IMR-90 (cell line): Measurements from ENCODE around the gene USP51. TPM values are rescaled to one million over a fixed set of nuclear protein-coding genes. Genes with fewer than 3 reads are reported as not detected.
"Not testable (repeated sequence)": the region's sequence is repeated elsewhere in the genome, so short reads cannot be mapped to it uniquely, and the experiment has no call there.

Experiments
- ATAC-seq: fragments of 200-7000 bp; cut with Tn5 transposase; 2 replicates; pipeline ENCODE4 v1.9.1; 2020; ENCODE audit warnings: low read depth, mild to moderate bottlenecking, moderate library complexity
- BruUV-seq: library from RNA; stranded (reverse); fragments of 400-500 nt; replicated peaks from 2 replicates; lab custom pipeline; 2021; lab: Mats Ljungman, UMichigan
- CTCF ChIA-PET: fragments of 300-600 bp; formaldehyde crosslinking; extraction: SDS; loops from one replicate; lab custom pipeline; 2021; ENCODE audit warnings: antibody characterized with exemption; lab: Yijun Ruan, JAX
- POLR2A ChIA-PET: fragments of 300-600 bp; sonication (Branson Sonifier 250); formaldehyde crosslinking; loops from one replicate; lab custom pipeline; 2022; ENCODE audit warnings: antibody characterized with exemption; ENCODE audit not compliant: unreplicated experiment; lab: Charles Lee
- DNase-seq: peaks from one replicate; pipeline ENCODE4 v3.0.0; 2013
- H2AFZ ChIP-seq: replicated peaks from 2 replicates; pipeline ENCODE3; 2013; ENCODE audit warnings: low read length, mild to moderate bottlenecking; ENCODE audit not compliant: poor library complexity
- H2AK5ac ChIP-seq: 2 replicates; pipeline ENCODE4 v1.6.1; 2013; ENCODE audit warnings: low read depth, low read length, inconsistent platforms
- H2AK9ac ChIP-seq: replicated peaks from 2 replicates; pipeline ENCODE3; 2013; ENCODE audit warnings: mild to moderate bottlenecking, low read depth, low read length, moderate library complexity; ENCODE audit not compliant: poor library complexity
- H2BK120ac ChIP-seq: 2 replicates; pipeline ENCODE4 v1.6.1; 2013; ENCODE audit warnings: low read depth, low read length, inconsistent platforms
- H2BK15ac ChIP-seq: 3 replicates; pipeline ENCODE4 v1.6.1; 2013; ENCODE audit warnings: low read depth, low read length, inconsistent platforms
- H2BK20ac ChIP-seq: 2 replicates; pipeline ENCODE4 v1.6.1; 2013; ENCODE audit warnings: low read depth, mild to moderate bottlenecking, inconsistent platforms, low read length, moderate library complexity
- H2BK5ac ChIP-seq: 2 replicates; pipeline ENCODE4 v1.6.1; 2013; ENCODE audit warnings: mild to moderate bottlenecking, low read depth, low read length, inconsistent platforms; ENCODE audit not compliant: poor library complexity, severe bottlenecking
- H3K14ac ChIP-seq: replicated peaks from 2 replicates; pipeline ENCODE4 v1.6.1; 2013; ENCODE audit warnings: low read depth, low read length, inconsistent platforms
- H3K18ac ChIP-seq: 2 replicates; pipeline ENCODE4 v1.6.1; 2013; ENCODE audit warnings: low read depth, low read length, control low read depth
- H3K23ac ChIP-seq: 2 replicates; pipeline ENCODE4 v1.6.1; 2013; ENCODE audit warnings: low read depth, low read length, inconsistent platforms
- H3K27ac ChIP-seq: 2 replicates; pipeline ENCODE4 v1.5.1; 2013; ENCODE audit warnings: mild to moderate bottlenecking, control low read depth, low read length; ENCODE audit not compliant: insufficient read depth
- H3K27me3 ChIP-seq: 2 replicates; pipeline ENCODE4 v1.6.1; 2013; ENCODE audit warnings: low read length; ENCODE audit not compliant: control insufficient read depth, insufficient read depth
- H3K36me3 ChIP-seq: 2 replicates; pipeline ENCODE4 v1.6.1; 2013; ENCODE audit warnings: low read length, mixed read lengths; ENCODE audit not compliant: control insufficient read depth, insufficient read depth
- H3K4ac ChIP-seq: 2 replicates; pipeline ENCODE4 v1.6.1; 2013; ENCODE audit warnings: low read depth, low read length, inconsistent platforms
- H3K4me1 ChIP-seq: 2 replicates; pipeline ENCODE4 v1.6.1; 2013; ENCODE audit warnings: low read length, mixed read lengths; ENCODE audit not compliant: control insufficient read depth, insufficient read depth
- H3K4me2 ChIP-seq: 2 replicates; pipeline ENCODE4 v1.6.1; 2013; ENCODE audit warnings: low read depth, mild to moderate bottlenecking, control low read depth, low read length, moderate library complexity
- H3K4me3 ChIP-seq: 2 replicates; pipeline ENCODE4 v1.5.1; 2013; ENCODE audit warnings: low read depth, mild to moderate bottlenecking, control low read depth, low read length, moderate library complexity; ENCODE audit not compliant: insufficient read depth
- H3K56ac ChIP-seq: 2 replicates; pipeline ENCODE4 v1.6.1; 2013; ENCODE audit warnings: low read length, inconsistent platforms; ENCODE audit not compliant: insufficient read depth; ENCODE audit errors: extremely low read depth
- H3K79me1 ChIP-seq, 2 experiments: 2 replicates each; pipeline ENCODE4 v1.6.1; 2013; ENCODE audit warnings: low read length in 2 of 2, inconsistent platforms in 1 of 2, low read depth in 1 of 2
- H3K9ac ChIP-seq: 2 replicates; pipeline ENCODE4 v1.6.1; 2013; ENCODE audit warnings: low read depth, low read length, control low read depth
- H3K9me1 ChIP-seq: 2 replicates; pipeline ENCODE4 v1.6.1; 2013; ENCODE audit warnings: low read length, inconsistent platforms; ENCODE audit not compliant: insufficient read depth
- H3K9me3 ChIP-seq: 2 replicates; pipeline ENCODE4 v1.6.1; 2013; ENCODE audit warnings: low read length; ENCODE audit not compliant: control insufficient read depth, insufficient read depth
- H4K20me1 ChIP-seq: 2 replicates; pipeline ENCODE4 v1.6.1; 2013; ENCODE audit warnings: low read length, inconsistent platforms; ENCODE audit not compliant: insufficient read depth
- H4K5ac ChIP-seq: 2 replicates; pipeline ENCODE4 v1.6.1; 2013; ENCODE audit warnings: mild to moderate bottlenecking, low read depth, low read length, control low read depth
- H4K8ac ChIP-seq, 2 experiments: 2 replicates each; pipeline ENCODE4 v1.6.1; 2013; ENCODE audit warnings: low read depth in 2 of 2, low read length in 2 of 2, control low read depth in 1 of 2, inconsistent platforms in 1 of 2
- H4K91ac ChIP-seq: 2 replicates; pipeline ENCODE4 v1.6.1; 2013; ENCODE audit warnings: low read depth, low read length, inconsistent platforms; ENCODE audit not compliant: insufficient read depth
- WGBS, 2 experiments: methylation state at CpG; one replicate each; pipeline versions ENCODE4 v1.1.5 to v1.1.7; 2013; ENCODE audit warnings: missing lambda C conversion rate in 2 of 2; ENCODE audit not compliant: insufficient read length in 1 of 2; ENCODE audit errors: extremely low coverage in 2 of 2; 5-methylcytosine and 5-hydroxymethylcytosine counted together
- dilution Hi-C: fragments of 300-500 bp; cut with HindIII; formaldehyde crosslinking; loops from one replicate; pipeline ENCODE4 v1.14.3; 2018; ENCODE audit warnings: low sequenced_read_pairs; ENCODE audit not compliant: unreplicated experiment
- in situ Hi-C: fragments of 300-500 bp; cut with MboI; formaldehyde crosslinking; loops from 3 replicates; pipeline ENCODE4 v1.14.3; 2019; ENCODE audit warnings: low sequenced_read_pairs, inconsistent platforms, mixed read lengths
- intact Hi-C: fragments of 100-400 bp; cut with micrococcal nuclease; formaldehyde crosslinking; loops from 2 replicates; pipeline ENCODE4 v1.10.0; 2022
- polyA plus RNA-seq, 3 experiments: library from polyadenylated mRNA; depleted of rRNA; stranded (reverse); fragments of >200 nt; gene quantifications; 2 replicates each; pipeline ENCODE4 v1.2.3, GENCODE V29; 2012; ENCODE audit warnings: low replicate concordance in 1 of 3
- total RNA-seq: library from RNA; depleted of rRNA; stranded (reverse); fragments of >200 nt; gene quantifications from 2 replicates; pipeline ENCODE4 v1.2.3, GENCODE V29; 2012

The USP51 gene
- total and polyA plus RNA-seq, 2 of the 4 experiments (the other 2 are of a cell fraction): 0.26 to 2.0 TPM

GRCh38 chrX:55464050-55464449 lies 25.6 kb downstream of the USP51 start:
- H3K4me2 ChIP-seq: not testable (repeated sequence)

GRCh38 chrX:55459926-55460325 lies 29.7 kb downstream of the USP51 start:
- POLR2A ChIA-PET, BruUV-seq, H2BK120ac ChIP-seq, H3K23ac ChIP-seq, DNase-seq, dilution Hi-C loops, H3K4me1 ChIP-seq, H2AK5ac ChIP-seq, intact Hi-C loops, CTCF ChIA-PET, H3K27ac ChIP-seq, H2AFZ ChIP-seq, H3K9ac ChIP-seq, H4K8ac ChIP-seq, H3K9me1 ChIP-seq, H2BK5ac ChIP-seq, H3K4me2 ChIP-seq, H4K20me1 ChIP-seq, H2BK20ac ChIP-seq, in situ Hi-C loops, H3K9me3 ChIP-seq, H3K4me3 ChIP-seq, H3K79me1 ChIP-seq, H3K56ac ChIP-seq, H2AK9ac ChIP-seq, H4K5ac ChIP-seq, H3K14ac ChIP-seq, H3K27me3 ChIP-seq, H3K18ac ChIP-seq, H4K91ac ChIP-seq, H2BK15ac ChIP-seq, H3K36me3 ChIP-seq, H3K4ac ChIP-seq, ATAC-seq: not testable (repeated sequence)
- WGBS, 2 experiments: no CpG with 5 or more reads among the region's 4 CpGs

More at GRCh38 chrX:55464050-55464449, 25.6 kb downstream of the USP51 start:
- BruUV-seq, POLR2A ChIA-PET, H3K18ac ChIP-seq, dilution Hi-C loops, H2BK15ac ChIP-seq, H4K8ac ChIP-seq, H2AK5ac ChIP-seq, H2BK5ac ChIP-seq, H3K23ac ChIP-seq, H3K4ac ChIP-seq, H4K20me1 ChIP-seq, H2AK9ac ChIP-seq, in situ Hi-C loops, H3K36me3 ChIP-seq, H4K5ac ChIP-seq, H4K91ac ChIP-seq, H3K14ac ChIP-seq, H3K56ac ChIP-seq, H3K4me3 ChIP-seq, ATAC-seq, intact Hi-C loops, H3K9me3 ChIP-seq, H2BK120ac ChIP-seq, DNase-seq, H3K9me1 ChIP-seq, H3K9ac ChIP-seq, CTCF ChIA-PET, H2BK20ac ChIP-seq, H3K27me3 ChIP-seq, H3K27ac ChIP-seq, H3K79me1 ChIP-seq, H2AFZ ChIP-seq, H3K4me1 ChIP-seq: not testable (repeated sequence)
- no CpG with 5 or more reads among the region's 5 CpGs for WGBS, 2 experiments
